A673 (cell line): ENCODE data around the gene ARX.

ENCODE experiments used
- CTCF ChIP-seq: fragments of 300-800, 200-600 bp; sonication (generic); conservative IDR thresholded peaks from 2 replicates; pipeline ENCODE4 v1.5.1; 2017; ENCODE audit warnings: low read depth, mild to moderate bottlenecking, antibody characterized with exemption, low read length, moderate library complexity, mixed read lengths
- EZH2 ChIP-seq: fragments of 200-600 bp; sonication (generic); IDR thresholded peaks from 2 replicates; pipeline ENCODE4 v1.6.1; 2017; ENCODE audit warnings: borderline replicate concordance, low read depth, mild to moderate bottlenecking, mixed read lengths, antibody characterized with exemption, low read length; ENCODE audit not compliant: poor library complexity, severe bottlenecking

DNA sequence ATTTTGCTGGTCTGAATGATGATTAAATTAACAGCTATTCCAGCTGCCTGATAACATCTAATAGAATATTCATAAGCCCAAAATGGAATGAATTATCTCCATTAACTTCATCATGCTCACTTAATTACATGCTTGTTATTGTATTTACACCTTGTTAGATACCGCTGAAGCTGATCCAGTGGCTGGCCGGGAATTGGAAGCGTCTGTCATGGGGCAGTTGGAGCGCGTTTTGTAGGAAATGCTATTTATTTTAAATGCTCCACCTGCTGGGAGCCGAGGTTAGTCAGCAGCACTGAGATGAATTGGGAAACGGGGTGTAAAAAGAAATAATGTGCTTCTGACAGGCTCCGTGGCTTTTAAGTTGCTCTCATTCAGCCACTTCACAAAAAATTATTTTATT lies 25.2 kb downstream of the ARX start:
- peak; percentile 53; the same call in 1 of the 2 replicates for TF ChIP-seq CTCF
- TF ChIP-seq EZH2: no peak
